GM21737 (cell line): ENCODE results near the gene TEX55.
"Not testable (repeated sequence)": the region's sequence is repeated elsewhere in the genome, so short reads cannot be mapped to it uniquely, and the experiment has no call there.

ENCODE experiments used
- ATAC-seq: cut with Tn5 transposase; IDR thresholded peaks from one replicate; pipeline ENCODE4 v1.9.1; 2021; ENCODE audit warnings: mild to moderate bottlenecking, moderate library complexity; ENCODE audit not compliant: unreplicated experiment

The TEX55 gene

GRCh38 chr3:119145500-119146167 lies at the start of gene TEX55:
TEX55 (plus strand) TSS chr3:119146165; CDS start chr3:119146190, 25 bp downstream.
- ATAC-seq, result no peak

GRCh38 chr3:119098003-119098402 lies 48.0 kb upstream of the TEX55 start:
- no peak for ATAC-seq

GRCh38 chr3:119098619-119099222 lies 47.2 kb upstream of the TEX55 start:
- ATAC-seq, result no peak

- ATAC-seq, result no peak
Measured at GRCh38 chr3:119099785-119100184, 46.2 kb upstream of the TEX55 start.

GRCh38 chr3:119104031-119104430 lies 41.9 kb upstream of the TEX55 start:
- ATAC-seq, result no peak

- not testable (repeated sequence) for ATAC-seq
Measured at GRCh38 chr3:119118330-119118729, 27.6 kb upstream of the TEX55 start.

GRCh38 chr3:119120480-119120879 lies 25.5 kb upstream of the TEX55 start:
- ATAC-seq, result no peak

- ATAC-seq, result no peak
Measured at GRCh38 chr3:119122350-119122749, 23.6 kb upstream of the TEX55 start.

- ATAC-seq, result no peak
Measured at GRCh38 chr3:119125342-119125741, 20.6 kb upstream of the TEX55 start.

- no peak for ATAC-seq
Measured at GRCh38 chr3:119125742-119126504, 20.0 kb upstream of the TEX55 start.

- not testable (repeated sequence) for ATAC-seq
Measured at GRCh38 chr3:119130291-119130690, 15.7 kb upstream of the TEX55 start.

- not testable (repeated sequence) for ATAC-seq
Measured at GRCh38 chr3:119132291-119132690, 13.7 kb upstream of the TEX55 start.

- ATAC-seq, result not testable (repeated sequence)
Measured at GRCh38 chr3:119139360-119139759, 6.6 kb upstream of the TEX55 start.

- no peak for ATAC-seq
Measured at GRCh38 chr3:119140466-119140865, 5.5 kb upstream of the TEX55 start.

GRCh38 chr3:119145128-119145499 lies 851 bp upstream of the TEX55 start:
- no peak for ATAC-seq

GRCh38 chr3:119146578-119147375 lies 812 bp downstream of the TEX55 start:
- ATAC-seq, result no peak

GRCh38 chr3:119147494-119147893 lies 1.5 kb downstream of the TEX55 start:
- no peak for ATAC-seq

- ATAC-seq, result no peak
Measured at GRCh38 chr3:119148493-119149180, 2.7 kb downstream of the TEX55 start.

- no peak for ATAC-seq
Measured at GRCh38 chr3:119149484-119149883, 3.5 kb downstream of the TEX55 start.

- no peak for ATAC-seq
Measured at GRCh38 chr3:119156868-119157267, 10.9 kb downstream of the TEX55 start.

GRCh38 chr3:119157971-119158370 lies 12.0 kb downstream of the TEX55 start:
- ATAC-seq, result no peak
